BLaER1 (cell line): ENCODE results near the gene DUS1L.

ENCODE experiments used
- H3K27ac ChIP-seq: shearing (Covaris generic); formaldehyde crosslinking; 2 replicates; pipeline ENCODE4 v1.8.1; 2022
- H3K27me3 ChIP-seq: shearing (Covaris generic); formaldehyde crosslinking; 2 replicates; pipeline ENCODE4 v1.8.1; 2022
- H3K36me3 ChIP-seq: shearing (Covaris generic); formaldehyde crosslinking; 2 replicates; pipeline ENCODE4 v1.8.1; 2022
- H3K4me1 ChIP-seq: shearing (Covaris generic); formaldehyde crosslinking; 2 replicates; pipeline ENCODE4 v1.8.1; 2022
- H3K4me2 ChIP-seq: shearing (Covaris generic); formaldehyde crosslinking; 2 replicates; pipeline ENCODE4 v1.8.1; 2022
- H3K4me3 ChIP-seq: shearing (Covaris generic); formaldehyde crosslinking; 2 replicates; pipeline ENCODE4 v1.8.1; 2022
- H3K9ac ChIP-seq: shearing (Covaris generic); formaldehyde crosslinking; 2 replicates; pipeline ENCODE4 v1.8.1; 2022
- H3K9me3 ChIP-seq: shearing (Covaris generic); formaldehyde crosslinking; 2 replicates; pipeline ENCODE4 v1.8.1; 2022
- H4K20me1 ChIP-seq: shearing (Covaris generic); formaldehyde crosslinking; 2 replicates; pipeline ENCODE4 v1.8.1; 2022
- Cebpa-rat ChIP-seq: shearing (Covaris generic); IDR thresholded peaks from 2 replicates; pipeline ENCODE4 v1.8.1; 2022

DUS1L gene

DNA sequence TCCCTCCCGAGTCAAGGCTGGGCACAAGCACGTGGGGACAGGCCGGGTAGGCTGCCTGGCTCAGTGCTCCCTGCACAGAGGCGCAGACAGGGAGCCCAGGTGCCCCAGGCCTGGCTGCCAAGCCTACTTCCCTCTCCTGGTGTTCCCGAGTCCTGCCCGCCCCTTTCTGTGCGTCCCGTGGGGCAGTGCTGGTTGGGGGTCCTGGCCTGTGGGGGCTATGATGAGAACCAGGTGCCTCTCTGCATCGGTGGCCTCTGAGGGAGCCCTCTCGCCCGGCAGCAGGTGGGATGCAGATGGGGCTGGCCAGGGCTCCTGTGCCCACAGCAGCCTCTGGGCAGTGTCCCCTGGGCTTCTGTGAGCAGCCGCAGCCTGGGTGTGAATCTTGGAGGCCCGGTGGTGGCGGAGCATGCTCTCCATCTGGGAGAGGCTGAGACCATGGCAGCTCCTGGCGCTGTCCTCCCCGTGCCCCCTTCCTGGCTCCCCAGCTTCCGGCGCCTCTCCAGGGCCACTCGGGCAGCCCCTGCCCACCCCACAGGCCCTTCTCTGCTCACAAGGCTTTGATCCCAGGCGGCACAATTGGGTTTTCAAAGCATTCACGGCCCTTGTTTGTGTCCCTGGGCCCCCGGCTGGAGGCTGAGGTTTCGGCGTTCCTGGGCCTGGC, 50.2 kb downstream of the DUS1L start:
- peak overlapping the region; percentile 56 for H3K9ac ChIP-seq

GRCh38 chr17:82014971-82015310, 50.7 kb downstream of the DUS1L start:
- Histone ChIP-seq H3K9ac (peak overlapping the region; percentile 56), H4K20me1 (peaks cover 48% of the 10 kb centered on the region), H3K4me1 (peaks cover 53% of the 10 kb centered on the region), H3K36me3 (peaks cover 24% of the 10 kb centered on the region), H3K9me3 (no peaks in the 10 kb centered on the region), H3K27ac (peak overlapping the region; percentile 49; the same call in 1 of the 2 replicates), H3K4me2 (peak overlapping the region; percentile 85), H3K4me3 (no peak overlapping the region), H3K27me3 (peaks cover 38% of the 10 kb centered on the region)
- no peak for TF ChIP-seq Cebpa-rat

More for the DNA sequence above, 50.2 kb downstream of the DUS1L start:
- TF ChIP-seq Cebpa-rat = no peak
- H3K27ac ChIP-seq = no peak overlapping the region
- no peaks in the 10 kb centered on the region for H3K9me3 ChIP-seq
- H3K36me3 ChIP-seq = peaks cover 24% of the 10 kb centered on the region
- peaks cover 38% of the 10 kb centered on the region for H3K27me3 ChIP-seq
- peak overlapping the region; percentile 85 for H3K4me2 ChIP-seq
- H3K4me3 ChIP-seq = no peak overlapping the region
- peaks cover 57% of the 10 kb centered on the region for H3K4me1 ChIP-seq
- peaks cover 53% of the 10 kb centered on the region for H4K20me1 ChIP-seq

GRCh38 chr17:82014432-82014831, 51.2 kb downstream of the DUS1L start:
- Histone ChIP-seq H3K4me1 (peaks cover 53% of the 10 kb centered on the region), H4K20me1 (peaks cover 45% of the 10 kb centered on the region), H3K9me3 (no peaks in the 10 kb centered on the region), H3K27ac (peak overlapping the region; percentile 49; the same call in 1 of the 2 replicates), H3K4me3 (no peak overlapping the region), H3K36me3 (peaks cover 23% of the 10 kb centered on the region), H3K27me3 (peaks cover 38% of the 10 kb centered on the region), H3K9ac (peak overlapping the region; percentile 56), H3K4me2 (peak overlapping the region; percentile 85)
- TF ChIP-seq Cebpa-rat = no peak

DNA sequence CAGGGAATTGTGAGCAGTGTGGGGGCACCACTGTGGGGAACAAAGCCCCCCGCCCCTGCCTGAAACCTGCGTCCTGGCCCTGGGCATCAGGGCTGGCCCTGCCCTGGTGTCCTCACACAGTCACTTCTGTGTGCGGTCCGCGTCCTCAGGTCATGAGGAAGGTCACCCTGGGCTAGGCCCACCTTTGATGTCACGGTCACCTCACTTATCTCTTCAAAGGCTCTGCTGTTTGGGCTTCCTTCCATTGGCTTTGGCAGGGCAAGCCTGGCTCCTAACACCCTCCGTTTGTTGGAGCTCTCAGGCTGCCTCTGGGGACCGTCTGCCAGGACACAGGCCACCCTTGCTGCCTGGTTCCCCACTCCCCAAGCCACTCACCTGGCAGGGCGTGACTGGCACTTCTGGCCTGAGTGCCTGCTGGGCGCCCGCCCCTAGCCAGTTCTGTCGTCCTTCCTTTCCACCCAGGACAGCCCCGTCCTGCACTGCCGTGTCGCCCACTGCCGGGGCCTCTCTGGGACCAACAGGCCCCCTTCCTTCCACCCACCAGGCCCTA, 51.8 kb downstream of the DUS1L start:
- Histone ChIP-seq H3K27ac (no peak overlapping the region), H3K4me3 (no peak overlapping the region), H3K27me3 (peaks cover 38% of the 10 kb centered on the region), H3K9me3 (no peaks in the 10 kb centered on the region), H3K4me1 (peaks cover 53% of the 10 kb centered on the region), H3K4me2 (peak overlapping the region; percentile 85), H3K9ac (peak overlapping the region; percentile 57; the same call in 1 of the 2 replicates), H3K36me3 (peaks cover 17% of the 10 kb centered on the region), H4K20me1 (peaks cover 44% of the 10 kb centered on the region)
- no peak for TF ChIP-seq Cebpa-rat

- Histone ChIP-seq H3K36me3 (peaks cover 12% of the 10 kb centered on the region), H3K4me2 (peak overlapping the region; percentile 85), H3K27ac (no peak overlapping the region), H3K4me1 (peaks cover 55% of the 10 kb centered on the region), H4K20me1 (peaks cover 44% of the 10 kb centered on the region), H3K4me3 (no peak overlapping the region), H3K9me3 (no peaks in the 10 kb centered on the region), H3K27me3 (peaks cover 38% of the 10 kb centered on the region), H3K9ac (peak overlapping the region; percentile 57)
- no peak for TF ChIP-seq Cebpa-rat
These were observed 52.3 kb downstream of the DUS1L start for GRCh38 chr17:82013341-82013740.

DNA sequence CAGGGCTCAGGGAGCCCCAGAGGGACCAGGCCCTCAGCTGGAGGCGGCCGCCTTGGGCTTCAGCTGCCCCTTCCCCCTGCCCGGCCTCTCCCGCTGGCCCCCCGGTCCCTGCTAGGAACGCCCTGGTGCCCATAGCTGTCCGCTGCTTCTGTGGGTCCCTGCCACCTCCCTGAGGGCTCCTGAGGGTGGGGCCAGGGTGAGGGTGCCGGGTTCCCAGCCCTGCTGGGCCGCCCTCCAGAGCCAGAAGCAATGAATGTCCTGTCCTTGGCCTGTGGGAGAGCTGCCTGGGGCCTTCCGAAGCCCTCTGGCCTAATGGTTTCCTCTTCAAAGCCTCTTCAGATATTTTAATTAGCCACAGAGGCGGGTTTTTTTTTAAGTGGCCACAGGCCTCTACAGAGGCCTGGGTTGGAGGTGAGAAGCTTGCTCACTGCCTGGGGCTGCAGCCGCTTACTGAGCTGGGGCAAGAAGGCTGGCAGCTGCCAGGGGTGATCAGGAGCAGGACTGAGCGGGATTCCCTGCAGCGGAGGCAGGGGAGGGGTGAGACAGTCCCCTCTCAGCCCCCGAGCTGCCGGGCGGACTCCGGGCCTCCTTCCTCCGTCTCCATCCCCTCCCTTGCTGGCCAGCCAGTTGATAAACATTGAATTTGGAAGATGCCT, 52.8 kb downstream of the DUS1L start:
- Histone ChIP-seq H3K4me1 (peaks cover 60% of the 10 kb centered on the region), H4K20me1 (peaks cover 47% of the 10 kb centered on the region)
- no peak for TF ChIP-seq Cebpa-rat

GRCh38 chr17:82012261-82012639, 53.4 kb downstream of the DUS1L start:
- no peak for TF ChIP-seq Cebpa-rat
- peak overlapping the region; percentile 85 for H3K4me2 ChIP-seq
- peaks cover under 1% of the 10 kb centered on the region; the same call in 1 of the 2 replicates for H3K36me3 ChIP-seq
- peaks cover 38% of the 10 kb centered on the region for H3K27me3 ChIP-seq
- H3K27ac ChIP-seq = peak overlapping the region; percentile 35
- H4K20me1 ChIP-seq = peaks cover 53% of the 10 kb centered on the region
- no peaks in the 10 kb centered on the region for H3K9me3 ChIP-seq
- no peak overlapping the region for H3K4me3 ChIP-seq
- peaks cover 66% of the 10 kb centered on the region for H3K4me1 ChIP-seq
- peak overlapping the region; percentile 57 for H3K9ac ChIP-seq

More for the DNA sequence above, 52.8 kb downstream of the DUS1L start:
- H3K36me3 ChIP-seq = peaks cover 6% of the 10 kb centered on the region; the same call in 1 of the 2 replicates
- peak overlapping the region; percentile 85 for H3K4me2 ChIP-seq
- H3K27me3 ChIP-seq = peaks cover 38% of the 10 kb centered on the region
- H3K27ac ChIP-seq = peak overlapping the region; percentile 35; the same call in 1 of the 2 replicates
- no peak overlapping the region for H3K4me3 ChIP-seq
- H3K9ac ChIP-seq = peak overlapping the region; percentile 57
- H3K9me3 ChIP-seq = no peaks in the 10 kb centered on the region

- peaks cover 58% of the 10 kb centered on the region for H4K20me1 ChIP-seq
- peaks cover 44% of the 10 kb centered on the region for H3K27me3 ChIP-seq
- H3K9me3 ChIP-seq = no peaks in the 10 kb centered on the region
- H3K9ac ChIP-seq = peak overlapping the region; percentile 57
- H3K36me3 ChIP-seq = no peaks in the 10 kb centered on the region; the same call in 1 of the 2 replicates
- peak overlapping the region; percentile 85 for H3K4me2 ChIP-seq
- H3K4me1 ChIP-seq = peaks cover 71% of the 10 kb centered on the region
- no peak overlapping the region for H3K27ac ChIP-seq
- no peak for TF ChIP-seq Cebpa-rat
- no peak overlapping the region for H3K4me3 ChIP-seq
These were observed 53.9 kb downstream of the DUS1L start for GRCh38 chr17:82011617-82012187.

DNA sequence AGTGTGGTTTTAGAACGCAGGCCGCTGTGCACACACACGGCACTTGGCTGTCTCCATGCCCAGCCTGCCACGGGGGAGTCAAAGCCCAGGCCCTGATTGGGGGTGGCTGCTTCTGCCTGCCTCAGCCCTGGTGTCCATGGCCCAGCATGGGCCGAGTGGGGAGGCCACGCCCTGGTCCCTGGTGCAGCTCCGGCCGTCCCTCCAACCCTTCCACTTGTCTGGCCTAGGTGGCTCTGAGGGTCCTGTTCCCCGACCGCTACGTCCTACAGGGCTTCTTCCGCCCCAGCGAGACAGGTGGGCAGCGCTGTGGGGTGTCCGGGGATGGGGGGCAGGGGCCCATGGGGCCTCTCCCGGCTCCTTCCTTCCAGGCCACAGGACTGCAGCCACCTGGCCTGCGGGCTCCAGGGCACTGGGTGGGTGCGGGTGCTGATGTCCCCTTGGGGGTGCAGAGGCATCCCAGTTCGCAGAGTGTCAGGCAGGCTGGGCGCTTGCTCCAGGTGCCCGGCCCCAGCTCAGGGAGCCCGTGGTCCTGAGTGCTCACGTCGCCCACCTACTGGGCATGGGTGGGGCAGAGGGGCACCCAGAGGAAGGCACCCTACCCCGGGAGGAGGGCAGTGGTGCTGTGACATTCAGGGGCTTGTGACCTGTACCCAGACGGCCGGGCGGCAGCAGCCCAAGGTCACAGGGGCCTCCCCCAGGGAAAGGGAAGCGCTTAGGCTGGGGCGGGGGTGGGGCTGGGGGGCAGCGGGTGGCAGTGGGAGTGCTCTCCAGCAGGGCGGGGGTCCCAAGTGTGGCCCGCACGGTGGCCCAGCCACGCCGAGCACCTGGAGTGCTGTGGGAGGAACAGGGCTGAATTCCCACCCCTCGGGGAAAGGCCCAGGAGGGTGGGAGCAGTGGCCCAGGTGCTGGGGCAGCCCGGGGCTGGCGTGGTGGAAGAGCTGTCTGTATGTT, 54.8 kb downstream of the DUS1L start:
- H3K27me3 ChIP-seq = peaks cover 47% of the 10 kb centered on the region
- TF ChIP-seq Cebpa-rat = no peak
- H3K4me3 ChIP-seq = no peak overlapping the region
- no peaks in the 10 kb centered on the region for H3K9me3 ChIP-seq
- peak overlapping the region; percentile 85 for H3K4me2 ChIP-seq
- peaks cover 78% of the 10 kb centered on the region for H3K4me1 ChIP-seq
- H4K20me1 ChIP-seq = peaks cover 67% of the 10 kb centered on the region
- H3K36me3 ChIP-seq = no peaks in the 10 kb centered on the region; the same call in 1 of the 2 replicates
- no peak overlapping the region for H3K9ac ChIP-seq
- no peak overlapping the region for H3K27ac ChIP-seq
